NB4 (cell line): ENCODE data around the gene ABCG2.
A peak's percentile ranks its signal among the peaks of the same experiment; 100 is the strongest.

Experiments used
- DNase-seq: peaks from one replicate; pipeline ENCODE4 v3.0.0; 2010; ENCODE audit warnings: low read depth
- H3K4me3 ChIP-seq: one replicate; pipeline ENCODE4 v1.5.1; 2011; ENCODE audit warnings: mild to moderate bottlenecking, low read depth, low read length, moderate library complexity
- CTCF ChIP-seq: IDR thresholded peaks from one replicate; pipeline ENCODE4 v1.5.1; 2012; ENCODE audit warnings: low read depth, low read length
- MAX ChIP-seq: IDR thresholded peaks from 2 replicates; pipeline ENCODE4 v1.6.1; 2011; ENCODE audit warnings: low read depth, low read length
- MYC ChIP-seq: IDR thresholded peaks from 2 replicates; pipeline ENCODE4 v1.6.1; 2011; ENCODE audit warnings: low read depth, low read length
- POLR2A ChIP-seq: IDR thresholded peaks from 2 replicates; pipeline ENCODE4 v1.6.1; 2011; ENCODE audit warnings: mild to moderate bottlenecking; ENCODE audit not compliant: insufficient read length; ENCODE audit errors: extremely low read depth

Gene ABCG2

DNA sequence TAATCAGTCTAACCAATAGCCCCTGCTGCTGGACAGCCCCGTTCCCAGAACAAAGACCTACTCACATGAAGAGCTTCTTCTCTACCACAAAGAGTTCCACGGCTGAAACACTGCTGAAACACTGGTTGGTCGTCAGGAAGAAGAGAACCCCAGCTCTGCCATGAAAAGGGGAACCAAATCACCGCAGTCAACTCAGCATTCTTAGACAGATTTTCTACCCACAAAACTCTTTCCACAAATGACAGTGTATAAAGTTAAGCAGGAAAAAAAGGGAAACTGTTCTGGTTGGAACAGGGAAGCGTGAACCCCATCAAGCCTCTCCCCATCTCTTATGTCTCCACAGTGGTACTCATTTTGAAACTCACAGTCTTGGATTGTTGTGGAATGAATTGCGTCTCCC, 57.3 kb downstream of the ABCG2 start:
- no peak for TF ChIP-seq POLR2A
- no peak for TF ChIP-seq MAX
- TF ChIP-seq MYC = no peak
- no peak for TF ChIP-seq CTCF
- H3K4me3 ChIP-seq = no peak overlapping the region
- DNase-seq = peak; percentile 15

DNA sequence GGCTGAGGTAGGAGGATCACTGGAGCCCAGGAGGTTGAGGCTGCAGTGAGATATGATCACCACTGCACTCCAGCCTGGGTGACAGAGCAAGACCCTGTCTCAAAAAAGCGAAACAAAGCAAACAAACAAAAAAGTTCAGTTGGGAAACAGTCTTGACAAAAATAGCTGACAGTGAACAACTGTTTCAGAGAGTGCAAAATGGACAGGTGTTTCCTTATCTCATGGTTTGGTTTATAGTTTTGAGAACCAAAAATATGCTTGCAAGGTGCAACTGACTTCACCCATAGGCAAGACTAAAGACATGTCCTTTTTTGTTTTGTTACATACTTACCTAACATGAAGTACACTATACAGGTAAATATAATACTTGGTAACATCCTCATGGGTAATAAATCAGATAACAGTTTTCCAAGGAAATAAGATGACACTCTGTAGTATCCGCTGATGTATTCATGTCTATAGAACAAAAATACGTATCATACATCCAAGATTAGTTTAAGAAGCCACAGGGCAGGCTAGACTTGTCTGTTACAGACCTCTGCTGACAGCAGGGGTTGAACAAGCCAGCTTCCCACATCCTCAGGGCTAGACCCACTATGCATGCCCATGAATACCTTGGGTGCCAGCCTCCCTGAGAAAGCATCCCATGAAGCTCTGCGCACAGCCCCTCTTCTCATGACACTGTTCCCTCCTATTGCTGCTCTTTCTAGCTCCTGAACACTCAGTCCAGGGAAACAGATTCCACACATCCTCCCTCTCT, 59.3 kb downstream of the ABCG2 start:
- no peak overlapping the region for H3K4me3 ChIP-seq
- DNase-seq = no peak

DNA sequence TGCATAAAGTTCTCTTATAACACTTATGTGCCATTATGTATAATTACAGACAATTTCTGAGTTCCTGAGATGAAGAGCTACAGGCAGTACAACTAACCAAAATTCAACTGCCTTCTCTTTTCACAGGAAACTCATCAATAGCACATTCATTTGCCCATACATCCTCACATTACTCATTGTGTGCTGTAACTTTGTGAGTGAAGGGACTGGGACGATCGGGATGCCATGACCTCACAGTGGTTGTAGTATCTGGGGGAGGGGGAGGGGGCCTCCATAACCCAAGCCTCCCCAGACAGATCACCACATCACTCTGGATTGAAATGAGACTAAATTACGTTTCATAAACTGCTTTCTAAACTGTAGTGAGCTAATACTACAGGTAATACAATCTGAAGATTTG, 60.7 kb downstream of the ABCG2 start:
- no peak for DNase-seq
- no peak for TF ChIP-seq MYC
- no peak for TF ChIP-seq CTCF
- TF ChIP-seq POLR2A = no peak
- TF ChIP-seq MAX = no peak
- no peak overlapping the region for H3K4me3 ChIP-seq

More for the DNA sequence above, 59.3 kb downstream of the ABCG2 start:
- no peak for TF ChIP-seq CTCF
- TF ChIP-seq POLR2A = no peak

- DNase-seq = no peak
- TF ChIP-seq MYC (no peak), MAX (no peak), POLR2A (no peak), CTCF (no peak)
Measured at GRCh38 chr4:88097301-88097700, 61.1 kb downstream of the ABCG2 start.

GRCh38 chr4:88093874-88094273, 64.6 kb downstream of the ABCG2 start:
- DNase-seq = no peak
- TF ChIP-seq POLR2A (no peak), MYC (no peak), CTCF (no peak), MAX (no peak)
- no peak overlapping the region for H3K4me3 ChIP-seq

More at GRCh38 chr4:88097301-88097700, 61.1 kb downstream of the ABCG2 start:
- H3K4me3 ChIP-seq = no peak overlapping the region

DNA sequence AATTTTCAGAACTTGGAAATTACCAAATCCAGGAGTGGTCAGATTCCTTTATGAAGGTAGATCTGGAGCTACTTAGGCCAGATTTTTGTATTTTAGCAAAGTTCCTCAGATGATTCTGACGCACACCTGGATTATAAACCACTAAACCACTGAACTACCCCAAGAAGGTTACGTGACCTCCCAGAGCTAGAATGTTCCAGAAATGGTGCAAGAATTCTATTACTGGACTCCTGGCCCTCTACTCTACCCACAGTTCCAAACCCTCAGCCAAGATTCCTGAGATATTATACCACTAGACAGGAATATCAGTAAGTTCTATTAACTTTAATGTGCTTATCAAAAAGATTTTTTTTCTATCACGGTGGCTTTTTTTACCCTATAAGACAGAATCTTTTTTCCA, 67.1 kb downstream of the ABCG2 start:
- TF ChIP-seq MYC (no peak), MAX (no peak), POLR2A (no peak), CTCF (no peak)
- H3K4me3 ChIP-seq = no peak overlapping the region
- no peak for DNase-seq
